Activated CD4-positive, alpha-beta T cell treated with anti-CD3 and anti-CD28 coated beads, Interleukin-10, Interleukin-2, amounts not matched to agents 100 ng/mL and 50 ng/mL, durations not matched to agents 16 hours and 8 hours (primary cell): ENCODE results near the gene CD38.
A peak's percentile ranks its signal among the peaks of the same experiment; 100 is the strongest.
"Not testable (repeated sequence)": the region's sequence is repeated elsewhere in the genome, so short reads cannot be mapped to it uniquely, and the experiment has no call there.

ENCODE experiments used
- DNase-seq: peaks from one replicate; pipeline ENCODE4 v3.0.0-alpha.2; 2020

CD38 gene

GRCh38 chr4:15778289-15779241, at the start of gene CD38:
TSS of gene CD38 (plus strand) at chr4:15778328. CDS start at chr4:15778415, 87 bp downstream.
- peak; percentile 69 for DNase-seq

- peak; percentile 56 for DNase-seq
Observed at GRCh38 chr4:15729910-15730533, 48.1 kb upstream of the CD38 start.

GRCh38 chr4:15733061-15733460, 45.1 kb upstream of the CD38 start:
- not testable (repeated sequence) for DNase-seq

GRCh38 chr4:15735536-15735935, 42.6 kb upstream of the CD38 start:
- no peak for DNase-seq

GRCh38 chr4:15736514-15737050, 41.5 kb upstream of the CD38 start:
- DNase-seq: no peak

- DNase-seq: no peak
Observed at GRCh38 chr4:15737255-15737654, 40.9 kb upstream of the CD38 start.

- DNase-seq: no peak
Observed at GRCh38 chr4:15738877-15739276, 39.3 kb upstream of the CD38 start.

- DNase-seq: no peak
Observed at GRCh38 chr4:15740764-15741404, 37.2 kb upstream of the CD38 start.

GRCh38 chr4:15742083-15742582, 36.0 kb upstream of the CD38 start:
- DNase-seq: no peak

GRCh38 chr4:15742637-15743036, 35.5 kb upstream of the CD38 start:
- no peak for DNase-seq

- no peak for DNase-seq
Observed at GRCh38 chr4:15744016-15744545, 34.0 kb upstream of the CD38 start.

GRCh38 chr4:15746110-15746509, 32.0 kb upstream of the CD38 start:
- DNase-seq: no peak

GRCh38 chr4:15749001-15749400, 29.1 kb upstream of the CD38 start:
- DNase-seq: no peak

GRCh38 chr4:15751153-15751552, 27.0 kb upstream of the CD38 start:
- no peak for DNase-seq

GRCh38 chr4:15753081-15753480, 25.0 kb upstream of the CD38 start:
- DNase-seq: no peak

GRCh38 chr4:15753786-15754185, 24.3 kb upstream of the CD38 start:
- no peak for DNase-seq

GRCh38 chr4:15754323-15754722, 23.8 kb upstream of the CD38 start:
- DNase-seq: peak; percentile 47

GRCh38 chr4:15755321-15756155, 22.6 kb upstream of the CD38 start:
- DNase-seq: peak; percentile 73

- DNase-seq: peak; percentile 93
Observed at GRCh38 chr4:15756361-15756861, 21.7 kb upstream of the CD38 start.

- DNase-seq: no peak
Observed at GRCh38 chr4:15757054-15757453, 21.1 kb upstream of the CD38 start.

- DNase-seq: no peak
Observed at GRCh38 chr4:15758294-15758693, 19.8 kb upstream of the CD38 start.

- not testable (repeated sequence) for DNase-seq
Observed at GRCh38 chr4:15762460-15762859, 15.7 kb upstream of the CD38 start.
